IMR-90 (cell line): Measurements from ENCODE around the gene OPTC. TPM values are rescaled to one million over a fixed set of nuclear protein-coding genes. Genes with fewer than 3 reads are reported as not detected.
A peak's percentile ranks its signal among the peaks of the same experiment; 100 is the strongest.

Source experiments
- ATAC-seq: fragments of 200-7000 bp; cut with Tn5 transposase; 2 replicates; pipeline ENCODE4 v1.9.1; 2020; ENCODE audit warnings: low read depth, mild to moderate bottlenecking, moderate library complexity
- BruUV-seq: library from RNA; stranded (reverse); fragments of 400-500 nt; replicated peaks from 2 replicates; lab custom pipeline; 2021; lab: Mats Ljungman, UMichigan
- CTCF ChIA-PET: fragments of 300-600 bp; formaldehyde crosslinking; extraction: SDS; loops from one replicate; lab custom pipeline; 2021; ENCODE audit warnings: antibody characterized with exemption; lab: Yijun Ruan, JAX
- POLR2A ChIA-PET: fragments of 300-600 bp; sonication (Branson Sonifier 250); formaldehyde crosslinking; loops from one replicate; lab custom pipeline; 2022; ENCODE audit warnings: antibody characterized with exemption; ENCODE audit not compliant: unreplicated experiment; lab: Charles Lee
- DNase-seq: peaks from one replicate; pipeline ENCODE4 v3.0.0; 2013
- H2AFZ ChIP-seq: replicated peaks from 2 replicates; pipeline ENCODE3; 2013; ENCODE audit warnings: low read length, mild to moderate bottlenecking; ENCODE audit not compliant: poor library complexity
- H2AK5ac ChIP-seq: 2 replicates; pipeline ENCODE4 v1.6.1; 2013; ENCODE audit warnings: low read depth, low read length, inconsistent platforms
- H2AK9ac ChIP-seq: replicated peaks from 2 replicates; pipeline ENCODE3; 2013; ENCODE audit warnings: mild to moderate bottlenecking, low read depth, low read length, moderate library complexity; ENCODE audit not compliant: poor library complexity
- H2BK120ac ChIP-seq: 2 replicates; pipeline ENCODE4 v1.6.1; 2013; ENCODE audit warnings: low read depth, low read length, inconsistent platforms
- H2BK15ac ChIP-seq: 3 replicates; pipeline ENCODE4 v1.6.1; 2013; ENCODE audit warnings: low read depth, low read length, inconsistent platforms
- H2BK20ac ChIP-seq: 2 replicates; pipeline ENCODE4 v1.6.1; 2013; ENCODE audit warnings: low read depth, mild to moderate bottlenecking, inconsistent platforms, low read length, moderate library complexity
- H2BK5ac ChIP-seq: 2 replicates; pipeline ENCODE4 v1.6.1; 2013; ENCODE audit warnings: mild to moderate bottlenecking, low read depth, low read length, inconsistent platforms; ENCODE audit not compliant: poor library complexity, severe bottlenecking
- H3K14ac ChIP-seq: replicated peaks from 2 replicates; pipeline ENCODE4 v1.6.1; 2013; ENCODE audit warnings: low read depth, low read length, inconsistent platforms
- H3K18ac ChIP-seq: 2 replicates; pipeline ENCODE4 v1.6.1; 2013; ENCODE audit warnings: low read depth, low read length, control low read depth
- H3K23ac ChIP-seq: 2 replicates; pipeline ENCODE4 v1.6.1; 2013; ENCODE audit warnings: low read depth, low read length, inconsistent platforms
- H3K27ac ChIP-seq: 2 replicates; pipeline ENCODE4 v1.5.1; 2013; ENCODE audit warnings: mild to moderate bottlenecking, control low read depth, low read length; ENCODE audit not compliant: insufficient read depth
- H3K27me3 ChIP-seq: 2 replicates; pipeline ENCODE4 v1.6.1; 2013; ENCODE audit warnings: low read length; ENCODE audit not compliant: control insufficient read depth, insufficient read depth
- H3K36me3 ChIP-seq: 2 replicates; pipeline ENCODE4 v1.6.1; 2013; ENCODE audit warnings: low read length, mixed read lengths; ENCODE audit not compliant: control insufficient read depth, insufficient read depth
- H3K4ac ChIP-seq: 2 replicates; pipeline ENCODE4 v1.6.1; 2013; ENCODE audit warnings: low read depth, low read length, inconsistent platforms
- H3K4me1 ChIP-seq: 2 replicates; pipeline ENCODE4 v1.6.1; 2013; ENCODE audit warnings: low read length, mixed read lengths; ENCODE audit not compliant: control insufficient read depth, insufficient read depth
- H3K4me2 ChIP-seq: 2 replicates; pipeline ENCODE4 v1.6.1; 2013; ENCODE audit warnings: low read depth, mild to moderate bottlenecking, control low read depth, low read length, moderate library complexity
- H3K4me3 ChIP-seq: 2 replicates; pipeline ENCODE4 v1.5.1; 2013; ENCODE audit warnings: low read depth, mild to moderate bottlenecking, control low read depth, low read length, moderate library complexity; ENCODE audit not compliant: insufficient read depth
- H3K56ac ChIP-seq: 2 replicates; pipeline ENCODE4 v1.6.1; 2013; ENCODE audit warnings: low read length, inconsistent platforms; ENCODE audit not compliant: insufficient read depth; ENCODE audit errors: extremely low read depth
- H3K79me1 ChIP-seq, 2 experiments: 2 replicates each; pipeline ENCODE4 v1.6.1; 2013; ENCODE audit warnings: low read length in 2 of 2, inconsistent platforms in 1 of 2, low read depth in 1 of 2
- H3K9ac ChIP-seq: 2 replicates; pipeline ENCODE4 v1.6.1; 2013; ENCODE audit warnings: low read depth, low read length, control low read depth
- H3K9me1 ChIP-seq: 2 replicates; pipeline ENCODE4 v1.6.1; 2013; ENCODE audit warnings: low read length, inconsistent platforms; ENCODE audit not compliant: insufficient read depth
- H3K9me3 ChIP-seq: 2 replicates; pipeline ENCODE4 v1.6.1; 2013; ENCODE audit warnings: low read length; ENCODE audit not compliant: control insufficient read depth, insufficient read depth
- H4K20me1 ChIP-seq: 2 replicates; pipeline ENCODE4 v1.6.1; 2013; ENCODE audit warnings: low read length, inconsistent platforms; ENCODE audit not compliant: insufficient read depth
- H4K5ac ChIP-seq: 2 replicates; pipeline ENCODE4 v1.6.1; 2013; ENCODE audit warnings: mild to moderate bottlenecking, low read depth, low read length, control low read depth
- H4K8ac ChIP-seq, 2 experiments: 2 replicates each; pipeline ENCODE4 v1.6.1; 2013; ENCODE audit warnings: low read depth in 2 of 2, low read length in 2 of 2, control low read depth in 1 of 2, inconsistent platforms in 1 of 2
- H4K91ac ChIP-seq: 2 replicates; pipeline ENCODE4 v1.6.1; 2013; ENCODE audit warnings: low read depth, low read length, inconsistent platforms; ENCODE audit not compliant: insufficient read depth
- BHLHE40 ChIP-seq: fragments of 150-350 bp; IDR thresholded peaks from 2 replicates; pipeline ENCODE4 v1.6.1; 2016; ENCODE audit warnings: mild to moderate bottlenecking, low read depth, low read length
- CTCF ChIP-seq: conservative IDR thresholded peaks from 2 replicates; pipeline ENCODE4 v1.5.1; 2012; ENCODE audit warnings: mild to moderate bottlenecking, low read depth, low read length, improper control_type of control experiment
- ELK1 ChIP-seq: fragments of 150-350 bp; IDR thresholded peaks from 2 replicates; pipeline ENCODE4 v1.6.1; 2016; ENCODE audit warnings: low read depth, mild to moderate bottlenecking, low read length, moderate library complexity, borderline replicate concordance
- FOS ChIP-seq: fragments of 150-350 bp; IDR thresholded peaks from 2 replicates; pipeline ENCODE4 v1.6.1; 2016; ENCODE audit warnings: low read depth, low read length
- MAFK ChIP-seq: IDR thresholded peaks from 2 replicates; pipeline ENCODE4 v1.6.1; 2012; ENCODE audit warnings: low read depth, low read length, improper control_type of control experiment
- MAZ ChIP-seq: IDR thresholded peaks from 2 replicates; pipeline ENCODE4 v1.6.1; 2012; ENCODE audit warnings: low read depth, mild to moderate bottlenecking, low read length, improper control_type of control experiment, moderate library complexity, borderline replicate concordance
- NFE2L2 ChIP-seq: fragments of 150-350 bp; IDR thresholded peaks from 2 replicates; pipeline ENCODE4 v1.6.1; 2016; ENCODE audit warnings: low read depth, mild to moderate bottlenecking, low read length
- POLR2A ChIP-seq: IDR thresholded peaks from 2 replicates; pipeline ENCODE4 v1.6.1; 2012; ENCODE audit warnings: mild to moderate bottlenecking, low read depth, low read length
- RAD21 ChIP-seq: IDR thresholded peaks from 2 replicates; pipeline ENCODE4 v1.6.1; 2012; ENCODE audit warnings: low read length, improper control_type of control experiment
- RCOR1 ChIP-seq: IDR thresholded peaks from 2 replicates; pipeline ENCODE4 v1.6.1; 2012; ENCODE audit warnings: mild to moderate bottlenecking, low read length, improper control_type of control experiment; ENCODE audit not compliant: insufficient replicate concordance
- SMC3 ChIP-seq: fragments of 150-350 bp; IDR thresholded peaks from 2 replicates; pipeline ENCODE4 v1.6.1; 2016; ENCODE audit warnings: low read depth, mild to moderate bottlenecking, antibody characterized with exemption, low read length, moderate library complexity
- USF2 ChIP-seq: fragments of 150-350 bp; IDR thresholded peaks from 2 replicates; pipeline ENCODE4 v1.6.1; 2017; ENCODE audit warnings: mild to moderate bottlenecking, antibody characterized with exemption, low read length, low read depth
- WGBS, 2 experiments: methylation state at CpG; one replicate each; pipeline versions ENCODE4 v1.1.5 to v1.1.7; 2013; ENCODE audit warnings: missing lambda C conversion rate in 2 of 2; ENCODE audit not compliant: insufficient read length in 1 of 2; ENCODE audit errors: extremely low coverage in 2 of 2; 5-methylcytosine and 5-hydroxymethylcytosine counted together
- dilution Hi-C: fragments of 300-500 bp; cut with HindIII; formaldehyde crosslinking; loops from one replicate; pipeline ENCODE4 v1.14.3; 2018; ENCODE audit warnings: low sequenced_read_pairs; ENCODE audit not compliant: unreplicated experiment
- in situ Hi-C: fragments of 300-500 bp; cut with MboI; formaldehyde crosslinking; loops from 3 replicates; pipeline ENCODE4 v1.14.3; 2019; ENCODE audit warnings: low sequenced_read_pairs, inconsistent platforms, mixed read lengths
- intact Hi-C: fragments of 100-400 bp; cut with micrococcal nuclease; formaldehyde crosslinking; loops from 2 replicates; pipeline ENCODE4 v1.10.0; 2022
- polyA plus RNA-seq, 3 experiments: library from polyadenylated mRNA; depleted of rRNA; stranded (reverse); fragments of >200 nt; gene quantifications; 2 replicates each; pipeline ENCODE4 v1.2.3, GENCODE V29; 2012; ENCODE audit warnings: low replicate concordance in 1 of 3
- total RNA-seq: library from RNA; depleted of rRNA; stranded (reverse); fragments of >200 nt; gene quantifications from 2 replicates; pipeline ENCODE4 v1.2.3, GENCODE V29; 2012

Gene OPTC
- total and polyA plus RNA-seq, 2 of the 4 experiments (the other 2 are of a cell fraction), result not detected

GRCh38 chr1:203481196-203481595 lies 12.8 kb upstream of the OPTC start:
- intact Hi-C loops, result loop anchor here (10.0 kb wide), 1 partner anchor 446 kb away; no protein-coding TSS in a partner anchor
- DNase-seq, result no peak
- in situ Hi-C loops, result no loop called here

More at GRCh38 chr1:203481196-203481595, 12.8 kb upstream of the OPTC start:
- Histone ChIP-seq H3K4me2 (peak overlapping the region; percentile 1; the same call in 1 of the 2 replicates), H4K5ac (peak overlapping the region; percentile 67), H3K9me1 (peaks cover 12% of the 10 kb centered on the region), H4K91ac (peak overlapping the region; percentile 82), H2BK20ac (peak overlapping the region; percentile 79), H4K20me1 (no peaks in the 10 kb centered on the region), H3K79me1 (no peaks in the 10 kb centered on the region; a peak in 1 of 4 replicates), H3K27me3 (0 out of 2 replicates have a peak, but pooled peaks cover 2% of the 10 kb centered on the region), H3K4me1 (peaks cover 18% of the 10 kb centered on the region), H3K9me3 (no peaks in the 10 kb centered on the region), H4K8ac (peak overlapping the region; percentile 41 to 64; a peak in 3 of 4 replicates), H3K4ac (peak overlapping the region; percentile 88), H3K14ac (peak overlapping the region; percentile 85), H3K23ac (peak overlapping the region; percentile 90), H3K18ac (peak overlapping the region; percentile 81), H2BK15ac (peak overlapping the region; percentile 92; the same call in 2 of the 3 replicates), H3K36me3 (no peaks in the 10 kb centered on the region), H2BK5ac (peak overlapping the region; percentile 68), H3K27ac (peak overlapping the region; percentile 82), H3K4me3 (no peak overlapping the region), H3K56ac (peak overlapping the region; percentile 26; the same call in 1 of the 2 replicates), H3K9ac (0 out of 2 replicates have a peak overlapping the region, but pooled peaks have one; percentile 2), H2AK5ac (peak overlapping the region; percentile 98; the same call in 1 of the 2 replicates), H2BK120ac (peak overlapping the region; percentile 86), H2AFZ (peak overlapping the region; percentile 25), H2AK9ac (peak overlapping the region; percentile 22)
- no peak for ATAC-seq
- ChIA-PET POLR2A (no interaction called here), CTCF (interaction anchor here (1.2 kb wide), 1 partner anchor 138 kb away, joined by 3 read pairs; no protein-coding TSS in a partner anchor)
- no CpG with 5 or more reads among the region's 1 CpG for WGBS, 2 experiments
- TF ChIP-seq MAFK (no peak), USF2 (no peak), MAZ (no peak), RCOR1 (no peak), ELK1 (no peak), CTCF (no peak), POLR2A (no peak), NFE2L2 (no peak), FOS (no peak), SMC3 (no peak), BHLHE40 (no peak), RAD21 (no peak)
- dilution Hi-C loops, result no loop called here
- BruUV-seq, result no TSS peak
